Sciatic nerve (tissue), 2 donors: Measurements from ENCODE around the gene DOK7. TPM values are rescaled to one million over a fixed set of nuclear protein-coding genes. Genes with fewer than 3 reads are reported as not detected.
"Not testable (repeated sequence)": the region's sequence is repeated elsewhere in the genome, so short reads cannot be mapped to it uniquely, and the experiment has no call there.

Source experiments
- ATAC-seq: fragments of 200-7000 bp; cut with Tn5 transposase; one replicate; pipeline ENCODE4 v1.9.1; 2020; ENCODE audit warnings: mild to moderate bottlenecking, moderate library complexity
- DNase-seq: peaks from one replicate; pipeline ENCODE4 v3.0.0-alpha.2; 2020; ENCODE audit warnings: low spot score
- intact Hi-C: fragments of 100-400 bp; cut with DNase I; formaldehyde crosslinking; loops from one replicate; pipeline ENCODE4 v1.14.2; 2022
- total RNA-seq: library from RNA; stranded (reverse); fragmentation: NEBNext Ultra II Directional; extraction: Animal tissue kit (Norgen Biotek cat#: 25700); gene quantifications from one replicate; pipeline ENCODE4 v1.2.1, GENCODE V29; 2021
- donor health status: DM: no; HTN: no; CAD: no.
- donor health status: DM: no; HTN: no; CAD: no.

Gene DOK7
- total RNA-seq, 1 donor from 2014 or later, result not detected

DNA sequence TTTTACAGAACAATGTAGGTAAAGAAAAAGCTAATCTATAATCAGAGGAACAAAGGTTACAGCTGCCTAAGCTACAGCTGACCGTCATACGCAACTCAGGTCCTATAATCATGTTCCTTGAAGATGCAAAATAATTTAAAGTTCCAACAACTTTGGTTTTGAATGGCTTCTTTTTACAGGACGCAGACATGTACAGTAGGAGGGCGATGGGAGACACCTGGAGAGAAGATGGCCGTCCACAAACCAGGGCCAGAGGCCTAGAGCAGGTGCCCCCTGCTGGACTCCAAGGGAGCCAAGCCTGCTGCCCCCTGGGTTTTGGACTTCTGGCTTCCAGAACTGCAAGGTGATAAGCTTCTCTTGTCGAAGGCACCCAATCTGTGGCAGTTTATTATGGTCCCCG is 10.7 kb upstream of the DOK7 start:
- ATAC-seq (no peak), DNase-seq (no peak)
- intact Hi-C loops, result no loop called here

DNA sequence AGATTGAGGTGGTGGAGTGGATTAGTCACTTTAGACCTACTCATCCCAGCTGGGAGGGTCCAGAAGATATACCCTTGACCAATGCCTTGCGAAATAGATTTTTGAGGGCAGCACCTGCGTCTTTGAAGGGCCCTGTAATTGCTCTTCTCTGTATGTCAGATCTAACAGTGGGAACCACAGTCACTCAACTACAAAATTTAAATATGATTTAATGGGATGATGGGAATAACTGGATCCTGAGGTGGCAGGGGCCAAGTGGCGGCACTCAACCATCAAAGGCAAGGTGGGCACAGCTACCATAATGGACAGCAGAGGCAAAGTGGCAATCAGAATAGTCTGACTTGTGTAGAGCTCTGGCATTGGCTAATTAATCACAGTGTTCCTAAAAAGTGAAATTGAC is 7.5 kb upstream of the DOK7 start:
- DNase-seq, ATAC-seq, intact Hi-C loops: not testable (repeated sequence)

DNA sequence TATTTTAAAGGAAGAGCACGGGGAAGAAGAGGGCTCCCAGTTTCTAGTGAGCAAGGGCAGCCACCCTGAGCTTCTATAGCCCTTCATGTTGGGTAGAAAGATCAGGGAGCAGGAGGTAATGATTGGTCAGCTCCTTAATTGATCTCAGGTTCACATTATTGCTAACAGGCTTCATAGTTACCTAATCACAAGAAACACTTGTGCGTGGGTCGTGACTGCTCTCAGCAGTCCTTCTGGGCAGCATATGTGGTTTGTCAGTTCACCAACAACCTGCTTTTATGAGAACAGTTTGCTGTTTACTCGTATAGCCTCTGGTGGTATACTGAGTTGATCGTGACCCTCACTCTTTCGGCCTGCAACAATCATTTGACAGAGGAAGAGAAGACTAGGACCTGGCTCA is 4.7 kb upstream of the DOK7 start:
- intact Hi-C loops, result no loop called here

DNA sequence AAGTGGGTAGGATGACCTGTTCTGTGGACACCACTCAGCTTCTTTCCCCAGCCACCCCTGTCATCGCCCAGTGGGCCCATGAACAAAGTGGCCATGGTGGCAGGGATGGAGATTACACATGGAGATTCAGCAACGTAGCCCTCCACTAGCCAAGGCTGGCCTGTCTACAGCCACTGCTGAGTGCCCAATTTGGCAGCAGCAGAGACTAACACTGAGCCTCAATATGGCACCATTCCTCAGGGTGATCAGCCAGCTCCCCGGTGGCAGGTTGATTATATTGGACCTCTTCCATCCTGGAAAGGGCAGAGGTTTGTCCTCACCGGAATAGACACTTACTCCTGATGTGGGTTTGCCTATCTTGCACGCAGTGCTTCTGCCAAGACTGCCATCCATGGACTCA is 4.0 kb upstream of the DOK7 start:
- ATAC-seq, DNase-seq, intact Hi-C loops: not testable (repeated sequence)

More for the DNA sequence above, 4.7 kb upstream of the DOK7 start:
- ATAC-seq, result no peak
- no peak for DNase-seq

DNA sequence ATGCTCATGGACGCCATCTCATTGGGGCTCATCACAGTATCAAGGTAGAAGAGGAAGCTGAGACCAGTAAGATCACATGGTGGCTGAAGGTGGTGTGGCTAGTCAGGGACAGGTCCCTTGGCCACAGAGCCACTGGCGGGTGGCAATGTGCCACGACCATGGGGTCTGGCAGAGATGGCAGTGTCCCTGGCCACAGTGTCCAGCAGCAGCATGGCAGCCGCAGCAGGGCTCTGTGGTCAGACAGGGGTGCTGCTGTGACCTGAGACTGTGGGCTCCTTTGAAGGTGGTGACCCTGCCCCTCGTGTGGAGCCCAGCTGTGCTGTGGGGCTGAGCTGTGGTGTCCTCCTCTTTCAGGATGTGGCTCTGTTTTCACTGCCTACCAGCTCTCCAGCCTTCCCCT is 2.2 kb upstream of the DOK7 start:
- DNase-seq, result no peak
- no peak for ATAC-seq
- intact Hi-C loops, result no loop called here

DNA sequence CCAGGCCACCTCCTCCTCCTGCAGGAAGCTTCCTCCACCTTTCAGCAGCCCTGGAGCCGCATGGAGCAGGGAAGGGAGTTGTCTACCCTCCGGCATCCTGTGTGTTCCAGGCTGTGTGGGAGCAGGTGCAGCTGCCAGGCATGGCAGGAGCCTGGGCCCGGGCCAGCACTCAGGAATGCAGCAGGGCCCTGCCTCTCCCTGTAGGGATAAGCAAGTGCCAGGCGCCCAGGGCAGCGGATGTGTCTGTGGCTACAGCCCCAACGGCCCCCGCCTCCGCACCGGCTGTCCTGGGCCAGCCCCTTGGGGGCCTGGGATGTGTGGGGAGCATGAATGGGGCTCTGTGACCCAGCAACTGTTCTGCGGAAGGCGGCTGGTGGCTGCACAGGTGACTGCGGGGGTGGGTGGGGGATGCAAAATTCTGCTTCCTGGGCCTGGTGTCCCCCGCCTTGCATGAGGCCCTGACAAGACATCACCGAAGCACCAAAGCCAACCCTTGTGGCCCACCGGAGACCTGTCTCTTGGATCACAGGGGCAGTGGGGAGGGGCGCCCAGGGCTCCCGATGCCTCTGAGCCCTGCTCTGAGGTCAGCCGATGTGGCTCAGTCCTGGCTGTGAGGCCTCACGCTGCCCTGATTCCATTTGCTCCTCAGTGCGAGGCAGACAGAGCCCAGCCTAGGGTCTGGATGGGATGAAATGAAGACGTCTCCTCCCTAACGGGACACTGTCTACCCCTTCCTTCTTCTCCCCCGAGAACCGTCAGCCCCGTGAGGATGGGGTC is 1.4 kb upstream of the DOK7 start:
- ATAC-seq (no peak), DNase-seq (no peak)
- intact Hi-C loops, result no loop called here

DNA sequence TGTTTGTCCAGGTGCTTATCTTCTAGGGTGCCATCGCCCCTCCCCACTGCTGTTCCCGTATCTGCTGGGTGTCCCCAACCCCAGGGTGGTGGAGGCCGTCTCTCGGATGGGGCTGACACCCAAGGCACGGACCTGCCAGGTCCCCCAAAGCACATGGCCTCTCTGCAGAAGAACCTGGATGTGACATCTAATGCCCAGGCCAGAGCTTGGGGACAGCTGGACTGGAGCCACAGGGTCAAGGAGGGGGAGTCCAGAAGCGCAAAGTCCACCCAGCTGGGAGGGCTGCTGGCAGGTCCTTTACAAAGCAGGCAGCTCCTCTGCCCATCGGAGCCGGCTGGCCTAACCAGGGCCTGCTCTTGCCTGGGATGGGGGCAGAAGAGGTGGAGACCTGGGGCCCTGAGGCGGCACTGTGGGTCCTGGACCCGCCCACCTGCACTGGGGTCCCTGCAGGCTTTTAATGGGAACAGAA is 751 bp upstream of the DOK7 start:
- DNase-seq, result no peak
- intact Hi-C loops, result no loop called here
- ATAC-seq, result no peak

DNA sequence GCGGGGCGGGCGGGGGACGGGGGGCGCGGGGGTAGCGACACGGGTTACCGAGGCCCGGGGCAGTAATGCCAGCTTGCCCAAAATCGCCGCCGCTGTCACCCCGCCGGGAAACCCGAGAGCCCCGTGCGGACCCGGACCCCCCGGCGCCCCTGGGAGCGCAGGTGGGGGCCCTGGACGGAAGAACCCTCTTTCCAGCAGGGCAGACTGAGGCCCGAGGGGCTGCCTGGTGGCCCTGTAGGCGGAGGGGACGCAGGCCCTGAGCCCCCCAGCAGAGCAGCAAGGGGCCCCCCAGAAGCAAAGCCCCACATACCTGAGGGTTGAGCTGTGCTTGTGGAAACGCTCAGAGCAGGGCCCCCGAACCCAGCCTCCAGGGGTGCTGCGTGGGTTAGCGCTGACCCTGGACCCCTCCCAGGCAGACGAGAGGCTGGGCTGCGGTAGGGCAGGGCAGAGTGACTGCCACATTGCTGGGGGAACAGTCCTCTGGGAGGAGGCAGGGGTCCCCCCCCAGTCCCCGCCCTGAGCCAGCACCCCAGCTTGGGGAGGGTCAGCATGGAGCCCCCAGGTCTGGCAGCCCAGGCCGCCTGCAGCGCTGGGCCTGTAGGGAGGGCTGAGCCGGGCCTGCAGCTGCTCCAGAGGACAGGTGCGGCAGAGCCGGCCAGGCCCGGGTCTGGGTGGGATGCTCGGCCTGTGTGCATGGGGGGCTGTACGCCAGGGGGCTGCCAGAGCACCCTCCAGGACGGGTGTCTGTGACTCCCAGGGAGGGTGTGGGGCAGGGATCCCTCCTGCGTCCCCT is 646 bp downstream of the DOK7 start:
- intact Hi-C loops, result no loop called here
- peak; percentile 16 for ATAC-seq
- DNase-seq, result no peak

DNA sequence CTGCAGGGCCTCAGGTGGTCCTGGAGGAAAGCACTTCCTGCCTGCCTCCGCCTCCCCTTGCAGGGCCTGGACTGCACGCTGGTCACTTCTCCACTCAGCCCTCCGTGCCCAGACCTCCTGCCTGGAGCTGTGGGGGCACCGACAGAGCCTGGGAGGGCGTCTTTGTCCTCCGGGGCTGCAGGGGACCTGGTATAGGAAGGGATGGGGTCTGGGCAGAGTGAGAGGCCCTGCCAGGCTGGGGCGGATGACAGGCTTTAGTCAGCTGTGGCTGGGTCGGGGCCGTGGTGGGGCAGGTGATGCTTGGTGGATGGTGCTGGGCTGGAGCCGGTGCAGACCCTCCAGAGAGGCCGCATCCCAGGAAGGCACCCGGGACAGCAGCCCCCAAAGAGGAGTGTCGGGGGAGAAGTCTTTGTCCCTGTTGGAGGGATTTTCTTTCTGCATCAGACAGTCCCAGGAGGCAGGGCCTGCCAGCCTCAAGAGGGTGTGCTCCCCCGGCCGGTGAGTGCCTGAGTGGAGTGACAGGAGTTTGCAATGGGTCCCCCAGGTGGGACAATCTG is 1.3 kb downstream of the DOK7 start:
- DNase-seq (no peak), ATAC-seq (no peak)
- intact Hi-C loops, result no loop called here

DNA sequence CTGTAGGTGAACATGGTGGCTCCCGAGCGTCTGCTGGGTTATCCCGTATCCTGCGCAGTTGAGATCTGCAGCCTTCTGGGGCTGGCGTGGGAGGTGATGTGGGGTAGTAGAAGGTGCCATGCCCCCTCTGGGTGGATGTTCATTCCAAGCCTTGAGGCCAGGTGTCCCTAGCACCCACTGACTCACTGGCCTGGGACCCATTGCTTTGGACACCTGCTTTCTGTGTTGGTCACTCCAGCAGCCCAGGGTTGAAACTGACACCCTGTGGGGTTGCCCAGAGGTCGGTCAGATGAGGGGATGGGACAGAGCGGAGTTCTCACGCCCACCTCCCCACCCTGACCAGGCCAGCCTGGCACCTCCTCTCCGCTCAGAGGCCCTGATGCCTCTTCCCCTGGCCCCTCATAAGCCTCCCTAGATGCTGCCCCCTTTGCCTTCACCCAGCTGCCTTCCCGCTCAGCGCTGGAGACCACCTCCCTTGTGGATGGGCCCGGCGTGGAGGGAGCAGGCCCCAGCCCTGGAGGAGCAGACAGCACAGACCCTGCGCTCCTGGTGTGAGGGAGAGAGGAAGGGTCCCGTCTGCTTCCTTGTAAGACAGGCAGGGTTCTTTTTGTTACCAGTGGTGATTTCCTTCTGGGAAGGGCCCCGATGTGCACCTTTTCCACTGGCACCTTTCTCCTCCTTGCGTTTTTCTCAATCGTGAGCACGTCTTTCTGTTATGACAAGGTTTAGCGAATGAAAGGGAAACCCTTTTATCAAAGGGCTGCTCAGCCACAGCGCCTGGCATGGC is 2.0 kb downstream of the DOK7 start:
- intact Hi-C loops, result no loop called here
- ATAC-seq, result no peak
- no peak for DNase-seq

DNA sequence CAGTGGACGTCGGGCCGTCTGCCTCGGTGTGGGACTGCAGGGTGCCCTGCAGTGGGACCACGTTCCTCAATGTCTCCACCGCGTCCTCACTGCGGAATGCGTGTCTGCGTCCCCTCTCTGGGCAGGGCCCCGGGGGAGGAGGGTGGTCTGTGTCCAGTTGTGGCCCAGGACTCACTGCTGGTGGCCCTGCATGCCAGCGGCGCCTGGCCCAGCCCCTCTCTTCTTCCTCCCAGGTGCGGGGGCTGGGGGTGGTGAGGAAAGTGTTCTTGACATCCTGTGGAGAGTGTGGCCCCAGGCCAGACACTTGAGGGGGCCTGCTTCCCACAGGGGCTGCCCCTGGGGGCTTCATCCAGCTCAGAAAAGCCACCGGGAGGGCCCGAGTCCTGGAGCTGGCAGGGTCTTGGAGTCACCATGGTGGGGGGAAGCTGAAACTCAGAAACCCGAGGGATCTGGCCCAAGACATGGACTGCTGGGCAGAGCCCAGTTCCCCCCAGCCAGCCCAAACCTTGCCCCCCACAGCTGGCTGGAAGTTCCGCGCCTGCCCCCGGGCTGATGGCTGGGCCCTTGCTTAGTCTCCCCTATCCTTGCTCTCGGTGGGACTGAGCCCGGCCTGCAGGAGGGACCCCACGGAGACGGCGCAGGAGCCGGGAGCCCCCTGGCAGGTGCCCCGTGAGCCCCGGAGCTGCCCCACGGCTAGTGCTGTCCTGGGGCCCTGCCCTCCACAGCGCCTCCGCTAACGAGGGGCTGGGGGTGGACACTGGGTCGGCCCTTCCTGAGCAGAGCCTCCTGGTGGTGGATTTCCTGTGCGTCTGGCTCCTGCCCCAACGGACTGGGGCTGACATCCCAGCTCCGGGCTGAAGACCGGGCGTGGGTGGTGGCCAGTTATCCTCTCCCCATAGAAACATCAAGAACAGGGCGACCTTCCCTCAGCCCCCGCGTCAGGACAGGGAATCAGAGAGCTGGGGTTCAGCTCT is 2.9 kb downstream of the DOK7 start:
- no peak for ATAC-seq
- intact Hi-C loops, result no loop called here
- DNase-seq, result no peak

DNA sequence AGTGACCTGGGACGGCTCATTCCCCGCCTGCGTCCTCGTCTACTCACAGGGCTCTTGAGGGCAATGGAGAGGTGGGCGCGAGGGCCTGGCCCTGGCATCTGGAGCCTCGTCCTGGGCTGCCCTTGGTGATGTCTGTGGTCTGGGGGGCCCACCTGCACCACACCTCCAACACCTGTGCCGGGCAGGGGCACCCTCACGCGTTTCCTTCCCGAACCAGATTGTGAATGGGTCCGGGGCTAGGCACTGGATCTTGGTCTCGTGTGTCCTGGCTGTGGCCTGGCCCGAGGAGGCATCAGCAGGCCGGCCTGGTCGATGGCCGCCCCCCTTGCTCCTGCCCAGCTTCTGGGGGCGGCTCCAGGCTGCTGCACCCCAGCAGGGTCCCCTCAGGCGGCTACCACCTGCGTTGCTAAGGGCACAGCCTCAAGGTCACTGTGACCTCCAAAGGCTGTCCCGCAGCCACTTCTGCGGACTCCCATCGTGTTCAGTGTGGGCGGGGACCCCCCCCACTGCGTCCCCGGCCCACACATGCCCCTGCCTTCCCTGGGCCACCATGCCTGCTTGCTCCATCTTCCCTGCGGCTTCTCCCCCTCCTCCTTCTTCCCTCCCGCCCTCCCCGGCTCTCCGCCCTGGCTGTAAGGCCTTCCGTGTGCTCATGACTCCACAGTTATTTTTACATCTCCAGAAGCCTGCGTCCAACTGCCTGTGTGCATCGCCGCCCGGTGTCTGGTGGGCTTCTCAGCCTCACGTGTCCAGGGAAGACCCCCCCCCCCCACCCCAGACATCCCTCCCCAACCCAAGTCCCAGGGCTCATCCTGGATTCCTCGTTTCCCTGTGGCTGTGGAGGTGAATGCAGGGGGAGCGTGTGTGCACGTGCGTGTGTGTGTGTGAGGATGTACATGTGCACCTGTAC is 3.8 kb downstream of the DOK7 start:
- ATAC-seq, result no peak

DNA sequence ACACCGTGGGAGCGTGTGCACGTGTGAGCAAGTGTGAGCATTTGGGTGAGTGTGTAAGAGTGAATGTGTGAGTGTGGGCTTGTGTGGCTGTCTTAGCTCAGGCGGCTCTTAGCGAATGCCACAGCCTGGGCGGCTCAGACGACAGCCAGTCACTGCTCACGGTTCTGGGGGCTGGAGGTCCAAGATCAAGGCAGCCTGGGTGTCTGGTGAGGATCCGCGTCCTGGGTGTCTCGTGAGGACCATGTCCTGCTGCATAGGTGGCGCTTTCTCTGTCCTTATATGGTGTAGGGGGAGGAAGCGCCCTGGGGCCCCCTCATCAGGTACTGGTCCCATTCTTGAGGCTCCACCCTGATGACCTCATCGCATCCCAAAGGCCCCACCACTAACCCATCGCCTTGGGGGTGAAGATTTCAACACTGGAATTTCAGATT is 4.5 kb downstream of the DOK7 start:
- DNase-seq (no peak), ATAC-seq (no peak)
- intact Hi-C loops, result no loop called here

More for the DNA sequence above, 3.8 kb downstream of the DOK7 start:
- DNase-seq, result no peak
- intact Hi-C loops, result no loop called here

DNA sequence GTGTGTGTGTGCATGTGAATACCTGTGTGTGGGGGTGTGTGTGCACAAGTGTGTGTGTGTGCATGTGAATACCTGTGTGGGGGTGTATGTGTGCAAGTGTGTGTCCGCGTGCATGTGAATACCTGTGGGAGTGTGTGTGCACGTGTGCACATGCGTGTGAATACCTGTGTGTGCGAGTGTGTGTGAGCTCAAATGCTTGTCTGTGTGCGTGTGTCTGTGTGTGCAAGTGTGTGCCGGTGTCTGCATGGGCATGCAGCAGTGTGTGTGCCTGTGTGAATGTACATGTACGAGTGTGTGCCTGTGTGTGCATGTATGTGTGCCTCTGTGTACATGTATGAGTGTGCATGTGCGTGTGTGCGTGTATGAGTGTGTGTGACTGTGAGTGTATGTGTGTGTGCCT is 5.0 kb downstream of the DOK7 start:
- intact Hi-C loops, result no loop called here
- ATAC-seq (no peak), DNase-seq (no peak)

DNA sequence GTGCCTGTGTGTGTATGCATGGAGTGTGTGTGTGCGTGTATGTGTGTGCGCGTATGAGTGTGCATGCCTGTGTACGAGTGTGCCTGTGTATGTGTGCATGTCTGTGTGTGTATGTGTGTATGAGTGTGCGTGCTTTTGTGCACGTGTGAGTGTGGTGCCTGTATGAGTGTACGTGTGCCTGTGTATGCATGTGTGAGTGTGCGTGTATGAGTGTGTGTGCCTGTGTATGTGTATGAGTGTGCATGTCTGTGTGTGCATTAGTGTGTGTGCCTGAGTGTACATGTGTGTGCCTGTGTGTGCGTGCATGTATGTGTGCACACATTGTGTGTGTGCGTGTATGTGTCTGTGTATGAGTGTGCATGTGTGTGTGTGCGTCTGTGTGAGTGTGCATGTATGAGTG is 5.7 kb downstream of the DOK7 start:
- intact Hi-C loops, result no loop called here
- no peak for DNase-seq
- ATAC-seq, result no peak

DNA sequence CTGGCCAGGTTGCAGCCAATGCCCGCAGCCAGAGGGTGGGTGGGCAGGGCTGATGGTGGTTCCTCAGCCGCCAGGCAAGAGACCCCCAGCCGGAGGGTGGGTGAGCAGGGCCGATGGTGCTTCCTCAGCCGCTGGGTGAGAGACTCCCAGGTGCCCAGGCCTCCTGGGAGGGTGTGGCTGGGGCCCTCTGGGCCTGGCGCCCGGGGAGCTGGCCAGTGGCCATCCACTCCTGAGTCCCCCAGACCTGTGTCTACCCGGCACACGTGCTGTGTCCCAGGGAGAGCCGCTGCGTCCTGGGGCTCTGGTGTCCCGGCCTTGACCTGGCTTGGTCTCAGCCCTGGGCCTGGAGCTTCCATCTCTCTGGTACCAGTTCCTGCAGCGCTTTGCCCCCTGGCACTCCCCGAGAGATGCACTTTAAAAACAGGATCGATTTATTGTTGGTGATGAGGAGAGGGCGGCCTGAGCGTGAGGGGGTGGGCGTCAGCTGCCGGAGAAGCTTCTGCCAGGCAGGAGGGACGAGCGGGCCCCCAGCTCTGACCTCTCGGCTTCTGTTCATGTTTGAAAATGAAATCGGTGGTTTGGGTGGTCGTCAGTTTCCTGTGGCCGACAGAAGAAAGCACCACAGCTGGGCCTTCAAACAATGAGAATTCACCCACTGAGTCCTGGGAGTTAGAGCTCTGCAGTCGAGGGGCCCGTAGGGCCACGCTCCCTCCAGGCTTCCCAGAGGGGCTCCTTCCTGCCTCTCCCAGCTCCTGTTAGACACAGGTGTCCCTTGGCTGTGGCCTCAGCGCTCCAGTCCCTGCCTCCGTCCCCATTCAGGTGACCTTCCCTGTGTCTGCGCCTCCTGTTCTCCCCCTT is 6.5 kb downstream of the DOK7 start:
- DNase-seq, result no peak
- ATAC-seq, result no peak
- intact Hi-C loops, result no loop called here
